GM18870 (cell line): ENCODE data around the gene KIAA1217.

ENCODE experiments used
- ATAC-seq: cut with Tn5 transposase; IDR thresholded peaks from one replicate; pipeline ENCODE4 v1.9.1; 2021; ENCODE audit warnings: moderate library complexity; ENCODE audit not compliant: unreplicated experiment

Gene KIAA1217

GRCh38 chr10:24207341-24207740 is 1.6 kb upstream of the KIAA1217 start:
- ATAC-seq = no peak

- no peak for ATAC-seq
These were observed 942 bp upstream of the KIAA1217 start for GRCh38 chr10:24207781-24208611.

- peak; percentile 40 for ATAC-seq
These were observed 464 bp downstream of the KIAA1217 start for GRCh38 chr10:24209432-24209771.

- peak; percentile 84 for ATAC-seq
These were observed 1.1 kb downstream of the KIAA1217 start for GRCh38 chr10:24209946-24210491.

GRCh38 chr10:24210501-24210900 is 1.6 kb downstream of the KIAA1217 start:
- peak; percentile 1 for ATAC-seq

- no peak for ATAC-seq
These were observed 4.3 kb downstream of the KIAA1217 start for GRCh38 chr10:24213266-24213665.

- ATAC-seq = no peak
These were observed 4.9 kb downstream of the KIAA1217 start for GRCh38 chr10:24213881-24214280.

- ATAC-seq = no peak
These were observed 5.8 kb downstream of the KIAA1217 start for GRCh38 chr10:24214762-24215161.

- ATAC-seq = no peak
These were observed 6.3 kb downstream of the KIAA1217 start for GRCh38 chr10:24215196-24215595.

GRCh38 chr10:24215603-24216002 is 6.7 kb downstream of the KIAA1217 start:
- no peak for ATAC-seq

GRCh38 chr10:24219963-24220362 is 11.0 kb downstream of the KIAA1217 start:
- no peak for ATAC-seq

- ATAC-seq = no peak
These were observed 14.4 kb downstream of the KIAA1217 start for GRCh38 chr10:24223341-24223740.

GRCh38 chr10:24223953-24224352 is 15.0 kb downstream of the KIAA1217 start:
- no peak for ATAC-seq

- ATAC-seq = no peak
These were observed 19.7 kb downstream of the KIAA1217 start for GRCh38 chr10:24228642-24229041.

GRCh38 chr10:24229909-24230308 is 21.0 kb downstream of the KIAA1217 start:
- no peak for ATAC-seq

- no peak for ATAC-seq
These were observed 22.3 kb downstream of the KIAA1217 start for GRCh38 chr10:24231200-24231599.

GRCh38 chr10:24234784-24235183 is 25.8 kb downstream of the KIAA1217 start:
- no peak for ATAC-seq

GRCh38 chr10:24235471-24235870 is 26.5 kb downstream of the KIAA1217 start:
- no peak for ATAC-seq

GRCh38 chr10:24237801-24238395 is 29.0 kb downstream of the KIAA1217 start:
- no peak for ATAC-seq

GRCh38 chr10:24238519-24239247 is 29.7 kb downstream of the KIAA1217 start:
- ATAC-seq = no peak

- ATAC-seq = no peak
These were observed 30.5 kb downstream of the KIAA1217 start for GRCh38 chr10:24239289-24240040.
